Muscle of leg (tissue), 11 donors: Measurements from ENCODE around the gene TIPARP. TPM values are rescaled to one million over a fixed set of nuclear protein-coding genes. Genes with fewer than 3 reads are reported as not detected.
"Not testable (repeated sequence)": the region's sequence is repeated elsewhere in the genome, so short reads cannot be mapped to it uniquely, and the experiment has no call there.

ENCODE experiments used
- DNase-seq: peaks from one replicate; pipeline ENCODE4 v3.0.0; 2013
- H3K27ac ChIP-seq: one replicate; pipeline ENCODE4 v1.5.1; 2013; ENCODE audit warnings: mild to moderate bottlenecking, low read length, control low read depth
- H3K27me3 ChIP-seq: one replicate; pipeline ENCODE4 v1.6.1; 2013; ENCODE audit warnings: low read length; ENCODE audit not compliant: control insufficient read depth, insufficient read depth
- H3K36me3 ChIP-seq: one replicate; pipeline ENCODE4 v1.6.1; 2013; ENCODE audit warnings: low read length; ENCODE audit not compliant: control insufficient read depth, insufficient read depth
- H3K4me1 ChIP-seq: one replicate; pipeline ENCODE4 v1.6.1; 2013; ENCODE audit warnings: low read length; ENCODE audit not compliant: control insufficient read depth, insufficient read depth
- H3K4me3 ChIP-seq: one replicate; pipeline ENCODE4 v1.5.1; 2013; ENCODE audit warnings: low read length, control low read depth
- H3K9me3 ChIP-seq: replicated peaks from 2 replicates; pipeline ENCODE4 v1.6.1; 2013; ENCODE audit warnings: low read depth, low read length; ENCODE audit not compliant: control insufficient read depth
- WGBS: methylation state at CpG from one replicate; pipeline ENCODE4 v1.1.5; 2013; ENCODE audit warnings: missing lambda C conversion rate; ENCODE audit not compliant: insufficient coverage; 5-methylcytosine and 5-hydroxymethylcytosine counted together
- polyA plus RNA-seq, 8 donors: library from polyadenylated mRNA; unstranded; fragments of 120-200 nt; gene quantifications; one replicate each; pipeline versions ENCODE4 v1.2.1 to v1.2.3, GENCODE V29; 2013; ENCODE audit warnings: inconsistent platforms in 1 of 8, low replicate concordance in 1 of 8; ENCODE audit not compliant: insufficient read length in 8 of 8, insufficient read depth in 1 of 8
- total RNA-seq: library from RNA; stranded (reverse); fragments of 120-200 nt; gene quantifications from one replicate; pipeline ENCODE4 v1.2.4, GENCODE V29; 2013

Gene TIPARP
- total and polyA plus RNA-seq, 9 donors = 5.1 to 11.5 (median 7.3) TPM

- Histone ChIP-seq H3K4me3 (no peak overlapping the region), H3K4me1 (no peaks in the 10 kb centered on the region), H3K27me3 (no peaks in the 10 kb centered on the region), H3K36me3 (peaks cover 3% of the 10 kb centered on the region), H3K9me3 (no peaks in the 10 kb centered on the region), H3K27ac (no peak overlapping the region)
- DNase-seq = no peak
- WGBS = no CpG with 5 or more reads among the region's 1 CpG
These were observed 36.0 kb downstream of the TIPARP start for GRCh38 chr3:156710429-156710828.

GRCh38 chr3:156711113-156711512, 36.7 kb downstream of the TIPARP start:
- H3K27ac ChIP-seq = no peak overlapping the region
- no peaks in the 10 kb centered on the region for H3K9me3 ChIP-seq
- H3K36me3 ChIP-seq = peaks cover 3% of the 10 kb centered on the region
- no peak overlapping the region for H3K4me3 ChIP-seq
- no CpG with 5 or more reads among the region's 1 CpG for WGBS
- DNase-seq = no peak
- no peaks in the 10 kb centered on the region for H3K27me3 ChIP-seq
- no peaks in the 10 kb centered on the region for H3K4me1 ChIP-seq

- not testable (repeated sequence) for H3K4me1 ChIP-seq, H3K27ac ChIP-seq, DNase-seq, H3K36me3 ChIP-seq, H3K9me3 ChIP-seq, H3K27me3 ChIP-seq, H3K4me3 ChIP-seq
- no CpG with 5 or more reads among the region's 4 CpGs for WGBS
These were observed 37.6 kb downstream of the TIPARP start for GRCh38 chr3:156711944-156712343.

DNA sequence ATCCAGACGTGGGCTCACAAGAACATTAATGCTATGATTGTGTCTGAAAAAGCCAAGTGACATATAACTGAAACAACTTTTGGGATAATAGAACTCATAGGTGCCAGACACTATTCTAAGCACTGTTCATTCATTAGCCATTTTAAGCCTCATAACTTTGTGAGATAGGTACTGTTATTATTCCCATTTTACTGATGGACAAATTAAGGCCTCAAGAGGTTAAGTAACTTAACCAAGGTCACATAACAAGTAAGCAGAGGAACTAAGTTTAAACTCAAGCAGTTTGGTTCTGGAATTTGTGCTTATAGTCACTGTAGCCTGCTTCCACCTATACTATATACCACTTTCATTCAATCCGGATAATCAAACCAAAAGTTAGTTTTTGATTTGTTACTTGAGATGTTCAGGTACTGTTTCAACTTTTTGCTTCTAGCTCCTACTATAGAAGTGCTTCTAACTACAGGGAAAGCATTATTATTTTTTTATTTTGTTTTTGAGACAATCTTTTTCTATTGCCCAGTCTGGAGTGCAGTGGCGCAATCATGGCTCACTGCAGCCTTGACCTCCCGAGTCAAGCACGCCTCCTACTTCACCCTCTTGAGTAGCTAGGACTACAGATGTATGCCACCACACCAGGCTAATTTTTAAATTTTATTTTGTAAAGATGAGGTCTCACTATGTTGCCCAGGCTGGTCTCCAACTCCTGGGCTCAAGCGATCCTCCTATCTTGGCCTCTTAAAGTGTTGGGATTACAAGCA, 41.9 kb downstream of the TIPARP start:
- no CpG with 5 or more reads among the region's 6 CpGs for WGBS
- no peak overlapping the region for H3K27ac ChIP-seq
- DNase-seq = no peak

DNA sequence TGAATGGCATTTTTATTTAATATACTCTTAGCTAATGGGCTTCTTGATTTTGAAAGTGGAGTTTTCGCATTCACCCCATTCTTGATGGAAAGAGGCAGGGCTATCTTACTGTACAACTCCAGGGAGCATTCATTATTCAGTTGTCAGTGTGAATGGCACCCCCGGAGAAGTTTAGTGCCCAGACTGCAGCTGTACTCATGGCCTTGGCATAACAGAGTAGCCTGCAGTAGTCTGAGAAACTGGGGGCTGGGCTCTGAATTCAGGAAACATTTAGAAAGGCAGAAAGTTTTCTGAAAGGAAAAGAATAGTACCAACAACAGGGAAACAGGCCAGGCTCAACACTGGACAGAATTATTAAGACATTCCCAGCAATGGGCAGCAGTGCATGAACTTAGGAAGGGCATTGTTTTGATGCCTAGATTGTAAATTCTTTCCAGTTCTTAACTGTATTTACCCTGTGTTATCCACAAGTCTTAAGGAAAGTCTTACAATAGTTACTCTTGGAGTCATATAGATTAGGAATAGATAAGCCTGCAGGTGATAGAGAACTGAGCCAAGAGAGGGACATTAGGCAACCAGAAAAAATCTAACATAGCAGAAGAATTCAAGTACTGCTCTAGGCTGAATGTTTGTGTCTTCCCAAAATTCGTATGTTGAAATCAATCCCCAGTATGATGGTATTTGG, 44.4 kb downstream of the TIPARP start:
- Histone ChIP-seq H3K9me3 (no peaks in the 10 kb centered on the region), H3K27ac (no peak overlapping the region), H3K36me3 (no peaks in the 10 kb centered on the region), H3K4me3 (no peak overlapping the region), H3K4me1 (no peaks in the 10 kb centered on the region), H3K27me3 (no peaks in the 10 kb centered on the region)
- WGBS = no CpG with 5 or more reads among the region's 3 CpGs
- DNase-seq = no peak

More for the DNA sequence above, 41.9 kb downstream of the TIPARP start:
- no peaks in the 10 kb centered on the region for H3K27me3 ChIP-seq
- no peak overlapping the region for H3K4me3 ChIP-seq
- no peaks in the 10 kb centered on the region for H3K4me1 ChIP-seq
- no peaks in the 10 kb centered on the region for H3K9me3 ChIP-seq
- H3K36me3 ChIP-seq = no peaks in the 10 kb centered on the region

DNA sequence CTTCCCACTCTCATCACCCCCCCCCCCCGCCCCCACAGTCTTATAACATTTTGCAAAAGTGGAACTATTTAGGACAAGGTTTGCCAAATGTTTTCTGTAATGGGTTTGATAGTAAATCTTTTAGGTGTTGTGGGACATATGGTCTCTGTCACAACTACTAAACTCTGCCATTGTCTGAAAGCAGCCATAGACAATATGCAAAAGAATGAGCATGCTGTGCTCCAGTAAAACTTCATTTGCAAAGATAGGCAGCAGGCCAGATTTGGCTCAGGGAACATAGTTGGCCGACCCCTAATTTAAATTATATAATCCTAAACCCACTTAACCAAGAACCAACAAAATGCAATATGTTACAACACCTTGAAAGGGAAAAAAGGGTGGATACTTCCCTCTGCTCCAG, 46.4 kb downstream of the TIPARP start:
- no CpG with 5 or more reads among the region's 2 CpGs for WGBS

GRCh38 chr3:156721687-156722618, 47.6 kb downstream of the TIPARP start:
- no peaks in the 10 kb centered on the region for H3K9me3 ChIP-seq
- H3K27ac ChIP-seq = no peak overlapping the region
- WGBS = no CpG with 5 or more reads among the region's 2 CpGs
- H3K27me3 ChIP-seq = no peaks in the 10 kb centered on the region
- H3K4me1 ChIP-seq = no peaks in the 10 kb centered on the region
- no peak overlapping the region for H3K4me3 ChIP-seq
- no peak for DNase-seq
- H3K36me3 ChIP-seq = no peaks in the 10 kb centered on the region

More for the DNA sequence above, 46.4 kb downstream of the TIPARP start:
- DNase-seq = no peak
- Histone ChIP-seq H3K36me3 (no peaks in the 10 kb centered on the region), H3K4me1 (no peaks in the 10 kb centered on the region), H3K27ac (no peak overlapping the region), H3K27me3 (no peaks in the 10 kb centered on the region), H3K9me3 (no peaks in the 10 kb centered on the region), H3K4me3 (no peak overlapping the region)

GRCh38 chr3:156723182-156723619, 48.8 kb downstream of the TIPARP start:
- no peak overlapping the region for H3K27ac ChIP-seq
- WGBS = 40% methylated on average over 1 of the region's 2 CpGs

DNA sequence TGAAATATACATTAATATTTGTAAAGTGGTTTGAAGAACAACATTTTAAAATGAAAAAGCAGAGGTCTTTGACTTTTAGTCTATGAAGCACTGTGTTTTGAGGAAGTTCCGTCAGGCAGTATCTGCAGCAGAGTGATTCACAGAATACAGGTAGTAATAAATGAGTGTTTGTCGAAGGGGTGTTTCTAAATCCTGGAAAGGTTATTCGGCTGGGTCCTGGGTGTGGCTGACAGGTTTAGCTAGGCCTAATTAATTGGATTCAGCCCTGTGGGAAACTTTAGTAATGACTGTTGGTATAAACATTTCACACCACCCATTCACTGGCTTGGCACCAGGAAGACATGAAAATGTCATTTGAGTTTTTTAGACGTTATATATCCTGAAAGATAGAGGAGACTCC, 51.3 kb downstream of the TIPARP start:
- WGBS = 40% methylated on average over 1 of the region's 4 CpGs
- Histone ChIP-seq H3K27ac (no peak overlapping the region), H3K9me3 (no peaks in the 10 kb centered on the region), H3K4me3 (no peak overlapping the region), H3K27me3 (no peaks in the 10 kb centered on the region), H3K36me3 (no peaks in the 10 kb centered on the region), H3K4me1 (no peaks in the 10 kb centered on the region)
- no peak for DNase-seq

More at GRCh38 chr3:156723182-156723619, 48.8 kb downstream of the TIPARP start:
- Histone ChIP-seq H3K27me3 (no peaks in the 10 kb centered on the region), H3K4me3 (no peak overlapping the region), H3K4me1 (no peaks in the 10 kb centered on the region), H3K36me3 (no peaks in the 10 kb centered on the region), H3K9me3 (no peaks in the 10 kb centered on the region)
- no peak for DNase-seq

GRCh38 chr3:156726456-156726855, 52.1 kb downstream of the TIPARP start:
- no peak for DNase-seq
- Histone ChIP-seq H3K4me1 (no peaks in the 10 kb centered on the region), H3K4me3 (no peak overlapping the region), H3K27me3 (no peaks in the 10 kb centered on the region), H3K9me3 (no peaks in the 10 kb centered on the region), H3K36me3 (no peaks in the 10 kb centered on the region), H3K27ac (no peak overlapping the region)
- WGBS = no CpG with 5 or more reads among the region's 1 CpG
